HG03558 (cell line): ENCODE results near the gene TOX2.

Experiments used
- ATAC-seq: cut with Tn5 transposase; IDR thresholded peaks from one replicate; pipeline ENCODE4 v1.9.1; 2021; ENCODE audit warnings: moderate number of reproducible peaks; ENCODE audit not compliant: unreplicated experiment; ENCODE audit errors: extremely low read depth

The TOX2 gene

GRCh38 chr20:44087051-44087856 is 172.6 kb downstream of the TOX2 start:
- ATAC-seq: no peak

GRCh38 chr20:44087857-44088120 is 173.1 kb downstream of the TOX2 start:
- ATAC-seq: no peak

- ATAC-seq: no peak
These were observed 175.5 kb downstream of the TOX2 start for GRCh38 chr20:44089987-44090674.

GRCh38 chr20:44091026-44091425 is 176.4 kb downstream of the TOX2 start:
- ATAC-seq: no peak

GRCh38 chr20:44092551-44093248 is 178.0 kb downstream of the TOX2 start:
- no peak for ATAC-seq

- no peak for ATAC-seq
These were observed 178.6 kb downstream of the TOX2 start for GRCh38 chr20:44093249-44093582.

- no peak for ATAC-seq
These were observed 181.2 kb downstream of the TOX2 start for GRCh38 chr20:44095831-44096230.

GRCh38 chr20:44097521-44098255 is 183.0 kb downstream of the TOX2 start:
- ATAC-seq: no peak

- ATAC-seq: no peak
These were observed 183.6 kb downstream of the TOX2 start for GRCh38 chr20:44098256-44098630.

GRCh38 chr20:44098657-44099056 is 184.0 kb downstream of the TOX2 start:
- ATAC-seq: no peak

- ATAC-seq: no peak
These were observed 185.2 kb downstream of the TOX2 start for GRCh38 chr20:44099832-44100231.

- no peak for ATAC-seq
These were observed 187.9 kb downstream of the TOX2 start for GRCh38 chr20:44102582-44102981.

- no peak for ATAC-seq
These were observed 190.3 kb downstream of the TOX2 start for GRCh38 chr20:44104798-44105517.

- ATAC-seq: no peak
These were observed 192.0 kb downstream of the TOX2 start for GRCh38 chr20:44106615-44107014.

GRCh38 chr20:44109951-44110361 is 195.3 kb downstream of the TOX2 start:
- no peak for ATAC-seq

GRCh38 chr20:44110816-44111568 is 196.3 kb downstream of the TOX2 start:
- no peak for ATAC-seq

- no peak for ATAC-seq
These were observed 197.2 kb downstream of the TOX2 start for GRCh38 chr20:44111712-44112335.

- ATAC-seq: no peak
These were observed 197.8 kb downstream of the TOX2 start for GRCh38 chr20:44112456-44112855.
